Fibroblast of upper back skin (primary cell): ENCODE results near the gene ATP12A.
"Not testable (repeated sequence)": the region's sequence is repeated elsewhere in the genome, so short reads cannot be mapped to it uniquely, and the experiment has no call there.

ENCODE experiments used
- DNase-seq: peaks from one replicate; pipeline ENCODE4 v3.0.0-alpha.2; 2013

Gene ATP12A

DNA sequence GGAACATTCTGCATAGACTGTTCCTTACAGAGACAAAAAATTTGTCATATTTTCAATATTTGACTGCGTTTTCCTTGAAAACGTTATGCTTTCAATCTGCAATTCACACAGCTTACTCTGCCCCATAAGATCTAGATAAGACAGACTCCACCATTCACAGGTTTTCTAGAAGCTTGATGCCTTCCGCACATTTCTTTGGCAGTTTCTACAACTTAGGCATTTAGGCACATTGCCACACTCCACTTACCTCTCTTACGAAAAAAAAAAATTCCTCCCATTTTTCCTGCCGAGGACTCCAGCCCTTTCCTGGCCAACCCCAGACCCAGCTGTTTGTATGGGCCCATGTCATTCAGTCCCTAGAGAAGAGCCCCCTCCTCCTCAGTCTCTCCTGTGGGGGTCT lies 11.2 kb downstream of the ATP12A start:
- DNase-seq, result no peak

DNA sequence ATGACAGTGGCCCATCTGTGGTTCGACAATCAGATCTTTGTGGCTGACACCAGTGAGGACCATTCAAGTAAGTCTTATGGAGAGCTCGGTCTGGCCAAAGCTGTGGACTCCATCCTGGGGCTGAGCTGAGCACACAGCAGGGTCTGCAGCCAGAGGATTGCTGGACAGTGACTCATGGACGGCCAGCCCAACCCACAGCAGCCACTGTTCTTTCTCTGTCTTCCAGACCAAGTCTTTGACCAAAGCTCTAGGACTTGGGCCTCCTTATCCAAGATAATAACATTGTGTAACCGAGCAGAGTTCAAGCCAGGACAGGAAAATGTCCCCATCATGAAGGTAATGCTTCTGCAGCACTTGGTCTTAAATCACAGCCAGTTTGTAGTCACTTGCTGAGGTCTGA lies 12.4 kb downstream of the ATP12A start:
- peak; percentile 54 for DNase-seq

GRCh38 chr13:24693862-24694471 lies 13.8 kb downstream of the ATP12A start:
- DNase-seq, result peak; percentile 39

DNA sequence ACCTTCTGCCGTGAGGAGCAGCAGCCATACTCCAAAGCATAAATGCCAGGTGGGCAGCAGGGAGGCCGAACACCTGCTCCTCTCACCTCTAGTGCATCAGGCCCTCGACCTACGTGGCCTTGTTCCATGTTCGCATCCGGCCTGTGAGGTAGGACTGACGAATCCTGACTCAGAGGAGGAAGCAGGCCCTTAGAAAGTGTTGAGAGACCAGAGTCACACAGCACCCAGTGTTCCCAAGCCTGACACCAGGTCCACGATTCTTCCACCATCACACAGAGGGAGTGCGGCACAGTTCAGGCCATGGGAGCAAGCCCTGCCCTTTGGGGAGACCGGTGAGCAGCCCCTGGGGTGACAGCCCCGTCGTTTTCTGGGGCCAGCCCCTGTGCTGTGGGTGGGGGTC lies 14.7 kb downstream of the ATP12A start:
- DNase-seq, result no peak

- no peak for DNase-seq
These were observed 18.5 kb downstream of the ATP12A start for GRCh38 chr13:24698686-24699085.

GRCh38 chr13:24699541-24699940 lies 19.3 kb downstream of the ATP12A start:
- DNase-seq, result no peak

GRCh38 chr13:24700539-24700938 lies 20.3 kb downstream of the ATP12A start:
- no peak for DNase-seq

GRCh38 chr13:24706886-24707585 lies 26.8 kb downstream of the ATP12A start:
- no peak for DNase-seq

GRCh38 chr13:24709186-24709913 lies 29.1 kb downstream of the ATP12A start:
- no peak for DNase-seq

DNA sequence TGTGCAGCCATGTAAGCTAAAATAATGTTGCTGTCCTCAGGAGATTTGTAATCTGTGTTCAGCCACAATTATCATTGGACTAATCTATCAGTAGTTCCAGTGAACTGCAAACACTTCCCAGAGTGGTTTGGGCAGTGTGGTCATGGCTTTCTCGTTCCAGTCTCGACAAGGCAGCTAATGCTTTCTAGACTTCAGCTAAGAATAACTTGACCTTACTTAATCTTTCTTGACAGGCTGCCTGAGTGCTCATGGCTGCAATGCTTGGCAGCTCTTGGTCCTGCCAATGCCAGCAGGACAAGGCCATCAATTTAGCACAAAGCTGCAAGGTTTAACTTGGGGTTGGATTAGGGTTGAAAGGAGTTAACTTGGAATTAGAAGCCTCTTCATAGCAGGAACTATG lies 32.8 kb downstream of the ATP12A start:
- DNase-seq, result no peak

- no peak for DNase-seq
These were observed 35.8 kb downstream of the ATP12A start for GRCh38 chr13:24716011-24716410.

DNA sequence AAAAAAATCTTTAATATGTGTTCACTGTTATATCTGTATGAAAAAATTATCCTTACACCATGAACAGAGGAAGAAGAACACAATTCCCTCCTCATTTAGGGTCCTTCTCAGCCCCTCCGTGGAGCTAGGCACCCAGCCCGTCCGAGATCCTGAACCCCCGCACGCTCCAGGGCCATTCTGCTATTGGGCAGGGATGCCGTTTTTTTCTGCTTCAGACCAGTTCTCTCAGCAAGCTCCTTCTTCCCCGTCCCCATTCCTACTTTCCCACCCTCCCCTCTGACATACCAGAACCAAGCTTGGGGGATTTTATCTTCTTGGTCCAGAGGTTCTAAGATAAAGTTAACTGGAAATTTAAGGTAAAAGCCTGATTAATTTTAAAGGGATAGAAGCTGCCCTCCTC lies 36.2 kb downstream of the ATP12A start:
- DNase-seq, result no peak

- DNase-seq, result no peak
These were observed 37.0 kb downstream of the ATP12A start for GRCh38 chr13:24717217-24717616.

- no peak for DNase-seq
These were observed 38.2 kb downstream of the ATP12A start for GRCh38 chr13:24718192-24718965.

DNA sequence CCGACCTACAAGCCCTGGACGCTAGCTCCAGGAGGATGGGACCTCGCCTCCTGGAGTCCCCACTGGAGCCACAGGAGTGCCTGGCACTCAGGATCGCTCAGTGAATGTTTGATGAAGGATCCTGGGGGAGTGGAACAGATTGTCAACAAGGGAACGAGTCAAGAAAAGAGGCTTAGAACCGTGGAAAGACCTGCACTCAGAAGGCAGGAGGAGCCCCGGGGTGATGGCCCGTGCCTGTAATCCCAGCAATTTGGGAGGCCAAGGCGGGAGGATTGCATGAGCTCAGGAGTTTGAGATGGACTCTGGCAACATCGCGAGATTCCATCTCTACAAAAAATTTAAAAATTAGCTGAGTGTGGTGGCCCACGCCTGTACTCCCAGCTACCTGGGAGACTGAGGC lies 38.9 kb downstream of the ATP12A start:
- no peak for DNase-seq

GRCh38 chr13:24723206-24723605 lies 43.0 kb downstream of the ATP12A start:
- no peak for DNase-seq

- no peak for DNase-seq
These were observed 44.5 kb downstream of the ATP12A start for GRCh38 chr13:24724714-24725113.

GRCh38 chr13:24725379-24725778 lies 45.2 kb downstream of the ATP12A start:
- no peak for DNase-seq

DNA sequence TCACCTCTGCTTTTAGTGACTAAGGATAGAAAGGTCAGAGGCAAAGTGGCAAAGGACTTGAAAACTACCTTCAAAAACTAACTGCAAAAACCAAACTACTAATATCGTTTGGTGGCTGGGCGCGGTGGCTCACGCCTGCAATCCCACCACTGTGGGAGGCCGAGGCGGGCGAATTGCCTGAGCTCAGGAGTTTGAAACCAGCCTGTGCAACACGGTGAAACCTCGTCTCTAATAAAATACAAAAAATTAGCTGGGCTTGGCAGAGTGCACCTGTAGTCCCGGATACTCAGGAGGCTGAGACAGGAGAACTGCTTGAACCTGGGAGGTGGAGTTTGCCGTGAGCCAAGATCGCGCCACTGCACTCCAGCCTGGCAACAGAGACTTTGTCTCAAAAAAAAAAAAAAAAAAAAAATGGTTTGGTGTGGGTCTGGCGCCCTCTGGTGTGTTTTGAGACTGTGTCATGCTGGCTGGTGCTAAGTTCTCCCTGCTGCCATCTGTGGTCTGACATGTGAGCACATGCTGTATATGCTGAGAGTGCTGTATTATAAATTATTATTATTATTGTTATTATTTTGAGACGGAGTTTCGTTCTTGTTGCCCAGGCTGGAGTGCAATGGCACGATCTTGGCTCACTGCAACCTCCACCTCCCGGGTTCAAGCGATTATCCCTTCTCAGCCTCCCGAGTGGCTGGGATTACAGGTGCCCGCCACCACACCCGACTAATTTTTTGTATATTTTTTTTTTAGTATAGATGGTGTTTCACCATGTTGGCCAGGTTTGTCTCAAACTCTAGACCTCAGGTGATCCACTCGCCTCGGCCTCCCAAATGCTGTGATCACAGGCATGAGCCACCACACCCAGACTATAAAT lies 47.8 kb downstream of the ATP12A start:
- DNase-seq, result peak; percentile 80

- DNase-seq, result not testable (repeated sequence)
These were observed 50.8 kb downstream of the ATP12A start for GRCh38 chr13:24730873-24731567.

GRCh38 chr13:24734950-24735349 lies 54.7 kb downstream of the ATP12A start:
- no peak for DNase-seq

GRCh38 chr13:24737042-24737441 lies 56.8 kb downstream of the ATP12A start:
- DNase-seq, result no peak
